Liver (tissue), 9 donors: ENCODE measurements around the gene GPM6B. TPM values are rescaled to one million over a fixed set of nuclear protein-coding genes. Genes with fewer than 3 reads are reported as not detected.

Experiments
- DNase-seq: peaks from one replicate; pipeline ENCODE4 v3.0.0-alpha.2; 2017; ENCODE audit warnings: low spot score
- H3K27ac ChIP-seq, 2 donors: one replicate each; pipeline ENCODE4 v1.7.0; 2013; ENCODE audit warnings: inconsistent platforms in 2 of 2, low read length in 2 of 2, control low read depth in 1 of 2, low read depth in 1 of 2, mild to moderate bottlenecking in 1 of 2
- H3K27me3 ChIP-seq, 4 donors: one replicate each; pipeline versions ENCODE4 v1.6.1 to v1.7.0; 2013; ENCODE audit warnings: low read length in 3 of 4, inconsistent platforms in 1 of 4, mild to moderate bottlenecking in 1 of 4, moderate library complexity in 1 of 4; ENCODE audit not compliant: control insufficient read depth in 4 of 4, insufficient read depth in 4 of 4
- H3K36me3 ChIP-seq, 4 donors: one replicate each; pipeline versions ENCODE4 v1.6.1 to v1.7.0; 2013; ENCODE audit warnings: low read length in 3 of 4, mild to moderate bottlenecking in 3 of 4, low read depth in 1 of 4, moderate library complexity in 1 of 4; ENCODE audit not compliant: control insufficient read depth in 4 of 4, insufficient read depth in 3 of 4
- H3K4me1 ChIP-seq, 4 donors: one replicate each; pipeline versions ENCODE4 v1.6.1 to v1.7.0; 2013; ENCODE audit warnings: low read length in 3 of 4, mild to moderate bottlenecking in 3 of 4, moderate library complexity in 1 of 4; ENCODE audit not compliant: control insufficient read depth in 4 of 4, insufficient read depth in 4 of 4
- H3K4me3 ChIP-seq, 3 donors: one replicate each; pipeline versions ENCODE4 v1.6.1 to v1.7.0; 2013; ENCODE audit warnings: low read length in 3 of 3, control low read depth in 1 of 3, low read depth in 1 of 3, mild to moderate bottlenecking in 1 of 3
- H3K9ac ChIP-seq, 2 donors: one replicate each; pipeline ENCODE4 v1.7.0; 2013; ENCODE audit warnings: low read length in 2 of 2, mild to moderate bottlenecking in 2 of 2, moderate library complexity in 2 of 2, control low read depth in 1 of 2, low read depth in 1 of 2
- H3K9me3 ChIP-seq, 4 donors: one replicate each; pipeline versions ENCODE4 v1.6.1 to v1.7.0; 2013; ENCODE audit warnings: low read length in 3 of 4; ENCODE audit not compliant: control insufficient read depth in 4 of 4
- EGR1 ChIP-seq, 2 donors: IDR thresholded peaks; 2 replicates each; pipeline ENCODE4 v1.6.1; 2016 to 2018; ENCODE audit warnings: antibody characterized with exemption in 2 of 2, low read depth in 2 of 2
- FOXA1 ChIP-seq: IDR thresholded peaks from 2 replicates; pipeline ENCODE4 v1.6.1; 2016; ENCODE audit warnings: antibody characterized with exemption
- FOXA2 ChIP-seq: IDR thresholded peaks from 2 replicates; pipeline ENCODE4 v1.6.1; 2016; ENCODE audit warnings: antibody characterized with exemption
- GABPA ChIP-seq, 2 donors: IDR thresholded peaks in 1 of 2; conservative IDR thresholded peaks in 1 of 2; 2 replicates each; pipeline ENCODE4 v1.6.1; 2016; ENCODE audit warnings: antibody characterized with exemption in 2 of 2, mild to moderate bottlenecking in 1 of 2, moderate library complexity in 1 of 2
- HNF4A ChIP-seq, 2 donors: conservative IDR thresholded peaks; 2 replicates each; pipeline ENCODE4 v1.6.1; 2016; ENCODE audit warnings: antibody characterized with exemption in 2 of 2, mild to moderate bottlenecking in 2 of 2
- HNF4G ChIP-seq: IDR thresholded peaks from 2 replicates; pipeline ENCODE4 v1.6.1; 2016; ENCODE audit warnings: antibody characterized with exemption
- JUND ChIP-seq, 2 donors: IDR thresholded peaks; 2 replicates each; pipeline ENCODE4 v1.6.1; 2016; ENCODE audit warnings: antibody characterized with exemption in 2 of 2
- NR2F2 ChIP-seq: IDR thresholded peaks from 2 replicates; pipeline ENCODE4 v1.6.1; 2016; ENCODE audit warnings: antibody characterized with exemption
- RAD21 ChIP-seq, 2 donors: IDR thresholded peaks; 2 replicates each; pipeline ENCODE4 v1.6.1; 2016; ENCODE audit warnings: antibody characterized with exemption in 2 of 2, mild to moderate bottlenecking in 2 of 2
- RXRA ChIP-seq, 2 donors: IDR thresholded peaks; 2 replicates each; pipeline ENCODE4 v1.6.1; 2017 to 2018; ENCODE audit warnings: antibody characterized with exemption in 2 of 2, mild to moderate bottlenecking in 1 of 2
- SP1 ChIP-seq: IDR thresholded peaks from 2 replicates; pipeline ENCODE4 v1.6.1; 2018; ENCODE audit warnings: antibody characterized with exemption, mild to moderate bottlenecking
- TAF1 ChIP-seq: conservative IDR thresholded peaks from 2 replicates; pipeline ENCODE4 v1.6.1; 2016; ENCODE audit warnings: antibody characterized with exemption, mild to moderate bottlenecking
- YY1 ChIP-seq: IDR thresholded peaks from 2 replicates; pipeline ENCODE4 v1.6.1; 2016; ENCODE audit warnings: antibody characterized with exemption, mild to moderate bottlenecking
- WGBS: extraction: QIAGEN DNeasy Blood & Tissue Kit; methylation state at CpG from one replicate; pipeline ENCODE4 v1.1.7; 2013; 5-methylcytosine and 5-hydroxymethylcytosine counted together
- polyA plus RNA-seq, 2 donors: library from polyadenylated mRNA; stranded (reverse) in 1 of 2; unstranded in 1 of 2; fragments of 200-250 nt in 1 of 2; fragments of >200 nt in 1 of 2; fragmentation: Nextera tagmentation in 1 of 2; extraction: Ambion mirVana in 1 of 2; gene quantifications; one replicate each; pipeline versions ENCODE4 v1.2.1 to v1.2.3, GENCODE V29; 2013 to 2015
- total RNA-seq, 2 donors: library from RNA; depleted of rRNA; stranded (reverse); fragments of >200 nt; gene quantifications; one replicate each; pipeline ENCODE4 v1.2.3, GENCODE V29; 2014
- TF ChIP-seq, protein P1 (sequence below): IDR thresholded peaks from 2 replicates; pipeline ENCODE4 v1.6.1; 2016; ENCODE audit warnings: antibody characterized with exemption
- TF ChIP-seq, protein P2 (sequence below): fragments of 150-350 bp; IDR thresholded peaks from 2 replicates; pipeline ENCODE4 v1.5.1; 2017; ENCODE audit warnings: improper control_type of control experiment, low read depth, low read length; ENCODE audit not compliant: missing input control
- TF ChIP-seq, protein P3 (sequence below): IDR thresholded peaks from 2 replicates; pipeline ENCODE4 v1.6.1; 2016; ENCODE audit warnings: antibody characterized with exemption
- TF ChIP-seq, protein P4 (sequence below): IDR thresholded peaks from 2 replicates; pipeline ENCODE4 v1.6.1; 2016; ENCODE audit warnings: antibody characterized with exemption
- TF ChIP-seq, protein P5 (sequence below): IDR thresholded peaks from 2 replicates; pipeline ENCODE4 v1.6.1; 2016; ENCODE audit warnings: antibody characterized with exemption, mild to moderate bottlenecking
- donor health status: healthy.
- donor health status: healthy.
- donor health status: healthy.
- donor health status: healthy.
- donor health status: healthy.

Gene GPM6B
- total and polyA plus RNA-seq, 4 donors: 0.42 to 2.3 (median 0.72) TPM

DNA sequence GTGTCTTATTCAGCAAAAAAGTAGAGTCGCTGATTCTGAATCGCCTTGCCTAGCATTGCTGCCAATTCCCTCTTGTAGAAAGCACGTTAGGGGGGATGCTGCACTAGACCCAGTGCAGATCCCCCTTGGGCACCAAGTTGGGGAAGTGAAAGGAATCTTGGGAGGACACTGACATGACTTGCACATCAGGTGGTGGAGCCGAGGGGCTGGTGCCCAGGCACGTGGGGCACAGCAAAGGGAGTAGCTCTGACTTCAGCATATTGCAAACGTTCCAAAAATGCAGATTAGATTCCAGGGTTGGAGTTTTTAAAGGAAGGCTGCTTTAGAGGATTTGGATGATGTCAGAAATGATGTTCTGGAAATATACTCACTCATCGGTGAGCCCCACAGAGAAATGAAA, 47.4 kb upstream of the GPM6B start:
- no peak overlapping the region for H3K9ac ChIP-seq
- DNase-seq: no peak
- no peak overlapping the region for H3K27ac ChIP-seq
- no peak overlapping the region for H3K4me3 ChIP-seq
- TF ChIP-seq RXRA (IDR thresholded peaks at IDR 0.05): no peak
- no peak for TF ChIP-seq FOXA1
- TF ChIP-seq, protein P1, sequence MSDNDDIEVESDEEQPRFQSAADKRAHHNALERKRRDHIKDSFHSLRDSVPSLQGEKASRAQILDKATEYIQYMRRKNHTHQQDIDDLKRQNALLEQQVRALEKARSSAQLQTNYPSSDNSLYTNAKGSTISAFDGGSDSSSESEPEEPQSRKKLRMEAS: no peak
- no peak for TF ChIP-seq RAD21 (IDR thresholded peaks at IDR 0.05)
- TF ChIP-seq, protein P2, sequence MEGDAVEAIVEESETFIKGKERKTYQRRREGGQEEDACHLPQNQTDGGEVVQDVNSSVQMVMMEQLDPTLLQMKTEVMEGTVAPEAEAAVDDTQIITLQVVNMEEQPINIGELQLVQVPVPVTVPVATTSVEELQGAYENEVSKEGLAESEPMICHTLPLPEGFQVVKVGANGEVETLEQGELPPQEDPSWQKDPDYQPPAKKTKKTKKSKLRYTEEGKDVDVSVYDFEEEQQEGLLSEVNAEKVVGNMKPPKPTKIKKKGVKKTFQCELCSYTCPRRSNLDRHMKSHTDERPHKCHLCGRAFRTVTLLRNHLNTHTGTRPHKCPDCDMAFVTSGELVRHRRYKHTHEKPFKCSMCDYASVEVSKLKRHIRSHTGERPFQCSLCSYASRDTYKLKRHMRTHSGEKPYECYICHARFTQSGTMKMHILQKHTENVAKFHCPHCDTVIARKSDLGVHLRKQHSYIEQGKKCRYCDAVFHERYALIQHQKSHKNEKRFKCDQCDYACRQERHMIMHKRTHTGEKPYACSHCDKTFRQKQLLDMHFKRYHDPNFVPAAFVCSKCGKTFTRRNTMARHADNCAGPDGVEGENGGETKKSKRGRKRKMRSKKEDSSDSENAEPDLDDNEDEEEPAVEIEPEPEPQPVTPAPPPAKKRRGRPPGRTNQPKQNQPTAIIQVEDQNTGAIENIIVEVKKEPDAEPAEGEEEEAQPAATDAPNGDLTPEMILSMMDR: no peak
- TF ChIP-seq HNF4G: no peak
- TF ChIP-seq NR2F2: no peak
- no peak for TF ChIP-seq FOXA2
- TF ChIP-seq YY1: no peak
- no peak for TF ChIP-seq JUND (IDR thresholded peaks at IDR 0.05)
- TF ChIP-seq, protein P3, sequence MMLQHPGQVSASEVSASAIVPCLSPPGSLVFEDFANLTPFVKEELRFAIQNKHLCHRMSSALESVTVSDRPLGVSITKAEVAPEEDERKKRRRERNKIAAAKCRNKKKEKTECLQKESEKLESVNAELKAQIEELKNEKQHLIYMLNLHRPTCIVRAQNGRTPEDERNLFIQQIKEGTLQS: no peak
- no peak for TF ChIP-seq TAF1
- TF ChIP-seq EGR1 (IDR thresholded peaks at IDR 0.05; ENCODE audit: low read depth in 2 of 2): no peak
- TF ChIP-seq SP1: no peak
- TF ChIP-seq, protein P4, sequence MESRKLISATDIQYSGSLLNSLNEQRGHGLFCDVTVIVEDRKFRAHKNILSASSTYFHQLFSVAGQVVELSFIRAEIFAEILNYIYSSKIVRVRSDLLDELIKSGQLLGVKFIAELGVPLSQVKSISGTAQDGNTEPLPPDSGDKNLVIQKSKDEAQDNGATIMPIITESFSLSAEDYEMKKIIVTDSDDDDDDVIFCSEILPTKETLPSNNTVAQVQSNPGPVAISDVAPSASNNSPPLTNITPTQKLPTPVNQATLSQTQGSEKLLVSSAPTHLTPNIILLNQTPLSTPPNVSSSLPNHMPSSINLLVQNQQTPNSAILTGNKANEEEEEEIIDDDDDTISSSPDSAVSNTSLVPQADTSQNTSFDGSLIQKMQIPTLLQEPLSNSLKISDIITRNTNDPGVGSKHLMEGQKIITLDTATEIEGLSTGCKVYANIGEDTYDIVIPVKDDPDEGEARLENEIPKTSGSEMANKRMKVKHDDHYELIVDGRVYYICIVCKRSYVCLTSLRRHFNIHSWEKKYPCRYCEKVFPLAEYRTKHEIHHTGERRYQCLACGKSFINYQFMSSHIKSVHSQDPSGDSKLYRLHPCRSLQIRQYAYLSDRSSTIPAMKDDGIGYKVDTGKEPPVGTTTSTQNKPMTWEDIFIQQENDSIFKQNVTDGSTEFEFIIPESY: no peak
- TF ChIP-seq GABPA (IDR thresholded peaks at IDR 0.05 in 1 of 2, conservative IDR thresholded peaks at IDR 0.05 in 1 of 2): no peak
- TF ChIP-seq, protein P5, sequence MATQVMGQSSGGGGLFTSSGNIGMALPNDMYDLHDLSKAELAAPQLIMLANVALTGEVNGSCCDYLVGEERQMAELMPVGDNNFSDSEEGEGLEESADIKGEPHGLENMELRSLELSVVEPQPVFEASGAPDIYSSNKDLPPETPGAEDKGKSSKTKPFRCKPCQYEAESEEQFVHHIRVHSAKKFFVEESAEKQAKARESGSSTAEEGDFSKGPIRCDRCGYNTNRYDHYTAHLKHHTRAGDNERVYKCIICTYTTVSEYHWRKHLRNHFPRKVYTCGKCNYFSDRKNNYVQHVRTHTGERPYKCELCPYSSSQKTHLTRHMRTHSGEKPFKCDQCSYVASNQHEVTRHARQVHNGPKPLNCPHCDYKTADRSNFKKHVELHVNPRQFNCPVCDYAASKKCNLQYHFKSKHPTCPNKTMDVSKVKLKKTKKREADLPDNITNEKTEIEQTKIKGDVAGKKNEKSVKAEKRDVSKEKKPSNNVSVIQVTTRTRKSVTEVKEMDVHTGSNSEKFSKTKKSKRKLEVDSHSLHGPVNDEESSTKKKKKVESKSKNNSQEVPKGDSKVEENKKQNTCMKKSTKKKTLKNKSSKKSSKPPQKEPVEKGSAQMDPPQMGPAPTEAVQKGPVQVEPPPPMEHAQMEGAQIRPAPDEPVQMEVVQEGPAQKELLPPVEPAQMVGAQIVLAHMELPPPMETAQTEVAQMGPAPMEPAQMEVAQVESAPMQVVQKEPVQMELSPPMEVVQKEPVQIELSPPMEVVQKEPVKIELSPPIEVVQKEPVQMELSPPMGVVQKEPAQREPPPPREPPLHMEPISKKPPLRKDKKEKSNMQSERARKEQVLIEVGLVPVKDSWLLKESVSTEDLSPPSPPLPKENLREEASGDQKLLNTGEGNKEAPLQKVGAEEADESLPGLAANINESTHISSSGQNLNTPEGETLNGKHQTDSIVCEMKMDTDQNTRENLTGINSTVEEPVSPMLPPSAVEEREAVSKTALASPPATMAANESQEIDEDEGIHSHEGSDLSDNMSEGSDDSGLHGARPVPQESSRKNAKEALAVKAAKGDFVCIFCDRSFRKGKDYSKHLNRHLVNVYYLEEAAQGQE: no peak
- TF ChIP-seq HNF4A (conservative IDR thresholded peaks at IDR 0.05): no peak
- H3K9me3 ChIP-seq: no peaks in the 10 kb centered on the region
- H3K4me1 ChIP-seq: no peaks in the 10 kb centered on the region
- H3K27me3 ChIP-seq: peaks cover 0 to 2% (median 0%) of the 10 kb centered on the region in 4 donors
- no peaks in the 10 kb centered on the region for H3K36me3 ChIP-seq
- WGBS: 65% methylated on average over 7 of the region's 7 CpGs
